ENCODE measurements around the gene KIF26A. TPM values are rescaled to one million over a fixed set of nuclear protein-coding genes. Genes with fewer than 3 reads are reported as not detected.

The KIF26A gene
- total and polyA plus RNA-seq, 2 donors from 2014 or later: 2.3 to 12.3 TPM

DNA sequence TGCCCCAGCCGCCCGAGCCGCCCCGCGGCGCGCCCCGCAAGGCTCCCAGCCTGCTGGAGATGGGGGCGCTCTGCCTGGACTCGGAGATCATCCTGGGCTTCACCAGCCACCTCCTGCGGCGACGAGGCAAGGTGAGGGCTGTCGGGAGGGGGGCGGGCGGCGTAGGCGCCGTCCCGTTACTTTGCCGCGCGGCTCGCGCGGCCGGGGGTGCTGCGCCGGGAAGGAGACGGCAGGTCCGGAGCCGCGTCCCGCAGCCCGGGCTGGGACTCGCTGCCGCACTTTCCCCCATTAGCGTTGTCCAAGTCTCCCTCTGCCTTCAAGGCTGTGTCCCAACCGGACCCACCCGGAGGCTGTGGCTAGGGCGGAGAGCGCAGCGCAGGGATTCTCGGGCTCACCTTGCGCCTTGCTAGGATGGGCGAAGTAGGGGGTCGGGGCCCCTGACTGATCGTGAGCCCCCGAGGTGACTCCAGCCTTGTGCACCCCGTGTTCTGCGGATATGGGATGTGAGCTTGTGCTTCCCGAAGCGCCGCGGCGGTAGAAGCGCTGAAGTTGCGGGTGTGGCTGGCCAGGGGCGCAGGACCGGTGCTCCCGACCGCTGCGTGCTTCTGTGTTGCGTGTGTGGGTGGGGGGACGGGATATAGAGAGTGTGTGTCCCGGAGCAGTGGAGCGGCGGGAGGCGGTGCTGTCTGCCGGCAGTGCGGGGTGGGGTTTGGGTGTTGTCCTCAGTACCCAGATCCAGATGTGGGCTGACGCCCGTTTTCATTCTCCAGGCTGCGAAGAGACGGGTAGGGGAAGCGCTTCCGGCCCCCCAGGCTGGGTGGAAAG lies 1.7 kb upstream of the KIF26A start:
- TF ChIP-seq, protein P1, sequence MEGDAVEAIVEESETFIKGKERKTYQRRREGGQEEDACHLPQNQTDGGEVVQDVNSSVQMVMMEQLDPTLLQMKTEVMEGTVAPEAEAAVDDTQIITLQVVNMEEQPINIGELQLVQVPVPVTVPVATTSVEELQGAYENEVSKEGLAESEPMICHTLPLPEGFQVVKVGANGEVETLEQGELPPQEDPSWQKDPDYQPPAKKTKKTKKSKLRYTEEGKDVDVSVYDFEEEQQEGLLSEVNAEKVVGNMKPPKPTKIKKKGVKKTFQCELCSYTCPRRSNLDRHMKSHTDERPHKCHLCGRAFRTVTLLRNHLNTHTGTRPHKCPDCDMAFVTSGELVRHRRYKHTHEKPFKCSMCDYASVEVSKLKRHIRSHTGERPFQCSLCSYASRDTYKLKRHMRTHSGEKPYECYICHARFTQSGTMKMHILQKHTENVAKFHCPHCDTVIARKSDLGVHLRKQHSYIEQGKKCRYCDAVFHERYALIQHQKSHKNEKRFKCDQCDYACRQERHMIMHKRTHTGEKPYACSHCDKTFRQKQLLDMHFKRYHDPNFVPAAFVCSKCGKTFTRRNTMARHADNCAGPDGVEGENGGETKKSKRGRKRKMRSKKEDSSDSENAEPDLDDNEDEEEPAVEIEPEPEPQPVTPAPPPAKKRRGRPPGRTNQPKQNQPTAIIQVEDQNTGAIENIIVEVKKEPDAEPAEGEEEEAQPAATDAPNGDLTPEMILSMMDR (IDR thresholded peaks at IDR 0.05; ENCODE audit: borderline replicate concordance, extremely low read depth, insufficient read depth): no peak
- peak in 2 of 5 donors; percentile 62 to 75 for DNase-seq
- H3K4me1 ChIP-seq (ENCODE audit: control insufficient read depth in 2 of 3, insufficient read depth in 2 of 3, low read depth in 1 of 3, low read length in 3 of 3): peaks cover 0 to 5% (median 0%) of the 10 kb centered on the region in 3 donors
- no peaks in the 10 kb centered on the region for H3K36me3 ChIP-seq (ENCODE audit: control insufficient read depth in 2 of 3, insufficient read depth in 3 of 3, low read length in 3 of 3)
- no peak overlapping the region for H3K4me3 ChIP-seq (ENCODE audit: low read length in 3 of 3)
- intact Hi-C loops (cut with DNase I): loop anchor here (5.0 kb wide), 1 partner anchor 426 kb away; no protein-coding TSS in a partner anchor
- no peaks in the 10 kb centered on the region for H3K9me3 ChIP-seq (ENCODE audit: control insufficient read depth in 2 of 3, insufficient read depth in 1 of 3, low read length in 3 of 3)
- H3K27ac ChIP-seq (ENCODE audit: low read depth in 2 of 2, low read length in 2 of 2): no peak overlapping the region
- FAIRE-seq: no peak
- H3K27me3 ChIP-seq (ENCODE audit: control insufficient read depth, insufficient read depth, low read length): peaks cover 15% of the 10 kb centered on the region
- H3K9ac ChIP-seq (ENCODE audit: low read length in 3 of 3): no peak overlapping the region

DNA sequence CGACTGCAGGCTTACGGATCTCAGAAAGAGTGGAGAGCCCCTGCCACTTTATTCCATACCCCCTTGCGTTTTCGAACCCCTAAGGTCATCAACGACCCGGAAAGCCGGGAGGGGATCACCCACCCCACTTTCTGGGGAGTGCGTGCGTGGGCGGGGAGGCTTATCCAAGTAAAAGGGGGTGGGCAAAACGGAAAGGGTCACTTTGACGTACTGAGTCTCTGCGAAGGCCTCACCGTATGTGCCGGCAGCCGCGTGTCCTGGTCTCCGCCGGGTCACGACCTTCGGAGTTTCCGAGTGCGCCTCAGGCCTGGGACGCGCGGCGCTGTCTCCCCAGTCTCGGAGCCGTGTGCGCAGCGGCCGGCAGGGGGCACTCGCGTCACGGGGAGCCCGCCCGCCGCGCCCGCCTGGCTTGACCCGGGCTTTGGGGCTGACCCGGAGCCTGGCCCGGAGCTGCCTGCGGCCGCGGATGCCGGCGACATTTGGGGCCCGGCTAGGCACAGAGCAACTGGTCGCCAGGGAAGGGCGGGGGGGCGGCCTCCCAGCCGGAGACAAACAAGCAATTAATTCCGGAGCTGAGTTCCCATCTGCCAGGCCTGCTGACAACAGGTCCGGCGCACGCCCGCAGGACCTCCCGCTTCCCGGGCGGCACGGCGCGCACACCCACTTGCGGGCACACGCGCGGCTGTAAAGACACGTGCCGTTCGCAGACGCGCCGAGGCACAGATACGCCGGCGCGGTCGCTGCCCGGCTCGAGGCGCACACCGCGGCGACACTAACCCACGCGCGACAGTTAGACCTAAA lies 890 bp upstream of the KIF26A start:
- H3K36me3 ChIP-seq (ENCODE audit: control insufficient read depth in 2 of 3, insufficient read depth in 3 of 3, low read length in 3 of 3): no peaks in the 10 kb centered on the region
- TF ChIP-seq, protein P1 (IDR thresholded peaks at IDR 0.05; ENCODE audit: borderline replicate concordance, extremely low read depth, insufficient read depth): peak; percentile 92
- DNase-seq: peak in 4 of 5 donors; percentile 49 to 90 (median 79)
- H3K9me3 ChIP-seq (ENCODE audit: control insufficient read depth in 2 of 3, insufficient read depth in 1 of 3, low read length in 3 of 3): no peaks in the 10 kb centered on the region
- H3K4me3 ChIP-seq (ENCODE audit: low read length in 3 of 3): peak overlapping the region in 1 of 3 donors; percentile 25
- H3K4me1 ChIP-seq (ENCODE audit: control insufficient read depth in 2 of 3, insufficient read depth in 2 of 3, low read depth in 1 of 3, low read length in 3 of 3): peaks cover 0 to 5% (median 0%) of the 10 kb centered on the region in 3 donors
- no peak for FAIRE-seq
- intact Hi-C loops (cut with DNase I): loop anchor here (5.0 kb wide), 1 partner anchor 425 kb away; no protein-coding TSS in a partner anchor
- peaks cover 13% of the 10 kb centered on the region for H3K27me3 ChIP-seq (ENCODE audit: control insufficient read depth, insufficient read depth, low read length)
- no peak overlapping the region for H3K9ac ChIP-seq (ENCODE audit: low read length in 3 of 3)
- peak overlapping the region in 1 of 2 donors; percentile 37 for H3K27ac ChIP-seq (ENCODE audit: low read depth in 2 of 2, low read length in 2 of 2)

DNA sequence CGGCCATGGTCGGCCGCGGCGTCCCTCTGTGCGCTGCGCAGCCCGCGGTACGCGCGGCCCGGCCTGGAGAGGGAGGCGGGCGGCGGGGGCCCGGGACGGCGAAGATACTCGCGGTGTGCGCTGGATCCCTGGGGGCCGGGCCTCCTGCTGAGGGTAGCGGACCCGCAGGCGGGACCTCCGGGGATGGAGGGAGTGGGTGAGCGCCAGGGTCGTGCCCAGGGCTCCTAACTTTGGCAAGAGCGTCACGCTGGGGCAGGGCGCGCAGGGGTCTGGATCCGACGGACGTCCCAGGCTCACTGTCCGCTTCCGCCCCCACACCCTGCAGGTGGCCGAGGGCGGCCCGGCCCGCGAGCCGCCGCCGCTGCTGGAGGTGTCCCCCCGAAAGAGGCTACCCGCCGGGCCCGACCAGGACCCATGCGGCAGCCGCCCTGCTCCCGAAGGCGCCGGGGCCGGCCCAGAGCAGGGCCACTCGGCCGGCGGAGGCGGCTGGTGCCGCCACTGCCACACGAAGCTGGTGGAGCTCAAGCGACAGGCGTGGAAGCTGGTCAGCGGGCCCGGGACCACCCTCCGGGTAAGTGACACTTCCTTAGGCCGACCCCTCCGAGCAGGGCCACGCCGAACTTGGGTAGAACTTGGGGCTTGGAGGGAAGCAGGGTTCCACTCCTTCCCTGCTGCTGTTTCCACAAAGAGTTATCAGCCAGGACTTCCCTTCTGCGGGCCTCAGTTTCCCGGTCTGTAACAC lies 502 bp downstream of the KIF26A start:
- Histone ChIP-seq H3K4me1 (ENCODE audit: control insufficient read depth in 2 of 3, insufficient read depth in 2 of 3, low read depth in 1 of 3, low read length in 3 of 3) (peaks cover 0 to 5% (median 0%) of the 10 kb centered on the region in 3 donors), H3K9ac (ENCODE audit: low read length in 3 of 3) (no peak overlapping the region), H3K4me3 (ENCODE audit: low read length in 3 of 3) (peak overlapping the region in 2 of 3 donors; percentile 17 to 30), H3K27ac (ENCODE audit: low read depth in 2 of 2, low read length in 2 of 2) (no peak overlapping the region), H3K9me3 (ENCODE audit: control insufficient read depth in 2 of 3, insufficient read depth in 1 of 3, low read length in 3 of 3) (no peaks in the 10 kb centered on the region), H3K27me3 (ENCODE audit: control insufficient read depth, insufficient read depth, low read length) (peaks cover 13% of the 10 kb centered on the region), H3K36me3 (ENCODE audit: control insufficient read depth in 2 of 3, insufficient read depth in 3 of 3, low read length in 3 of 3) (no peaks in the 10 kb centered on the region)
- FAIRE-seq (no peak), DNase-seq (peak in 2 of 5 donors; percentile 59 to 77)
- intact Hi-C loops (cut with DNase I): loop anchor here (5.0 kb wide), 1 partner anchor 423 kb away; no protein-coding TSS in a partner anchor
- TF ChIP-seq, protein P1 (IDR thresholded peaks at IDR 0.05; ENCODE audit: borderline replicate concordance, extremely low read depth, insufficient read depth): no peak
